ENCODE results near the gene PPP2R1A. TPM values are rescaled to one million over a fixed set of nuclear protein-coding genes. Genes with fewer than 3 reads are reported as not detected.

The PPP2R1A gene
- total RNA-seq, 1 donor = 151 TPM

DNA sequence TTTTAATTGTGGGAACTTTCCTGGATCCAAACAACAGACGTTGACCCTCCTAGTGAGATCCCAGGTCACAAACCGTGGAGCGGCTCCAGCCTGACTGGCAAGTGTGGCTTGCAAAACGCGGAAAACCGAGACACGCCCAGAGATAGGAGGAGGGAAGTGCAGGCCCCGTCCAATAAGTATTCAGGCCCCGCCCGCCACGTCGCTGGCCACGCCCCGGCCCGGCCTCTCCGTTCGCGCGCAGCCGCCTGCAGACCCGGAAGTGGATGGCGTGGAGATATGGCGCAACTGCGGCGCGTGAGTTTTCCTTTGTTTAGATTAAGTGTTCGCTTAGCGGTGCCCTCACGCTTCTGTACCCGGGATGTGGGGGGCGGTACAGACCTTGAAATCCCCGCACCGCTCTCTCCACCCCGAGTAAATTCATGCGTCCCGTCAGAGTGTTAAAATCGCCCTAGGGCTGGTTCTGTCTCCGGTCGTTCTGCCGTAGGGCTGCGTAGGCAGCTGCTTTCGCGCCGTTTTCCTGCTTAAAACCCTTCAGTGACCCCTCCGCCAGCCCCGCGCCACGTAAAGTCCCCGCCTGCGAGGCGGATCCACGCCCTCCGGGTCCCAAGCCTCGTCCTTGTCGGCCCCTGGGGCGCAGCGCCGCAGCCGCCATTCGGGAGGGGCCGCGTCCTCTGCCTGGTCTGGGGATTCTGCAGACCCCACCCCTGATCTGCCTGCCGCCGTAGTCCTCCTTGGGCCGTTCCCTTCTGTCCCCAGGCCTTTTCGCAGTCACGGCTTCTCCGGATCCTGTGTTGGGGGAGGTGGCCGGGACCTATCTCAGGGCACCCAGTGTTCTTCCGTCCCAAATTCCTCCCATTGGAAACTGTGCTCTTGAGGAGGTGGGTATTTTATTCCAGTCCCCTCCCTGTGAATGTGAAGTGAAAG, 79.7 kb downstream of the PPP2R1A start, which contains the start of gene ZNF766:
TSS of gene ZNF766 (plus strand) at position 250 of the 924 bp plus-strand sequence. CDS start at position 277, 27 bp downstream.
- peaks cover 13% of the 10 kb centered on the region for H4K20me1 ChIP-seq (ENCODE audit: insufficient read depth, low read length)
- H3K27ac ChIP-seq (ENCODE audit: low read depth, low read length) = peak within 1 kb of the TSS; percentile 96
- no peaks in the 10 kb centered on the region for H3K27me3 ChIP-seq (ENCODE audit: insufficient read depth, low read length)
- H3K79me2 ChIP-seq (ENCODE audit: insufficient read depth, low read length) = peaks cover 49% of the 10 kb centered on the region
- peaks cover 4% of the 10 kb centered on the region for H3K36me3 ChIP-seq (ENCODE audit: insufficient read depth, low read length)
- no peaks in the 10 kb centered on the region for H3K9me3 ChIP-seq (ENCODE audit: low read depth, low read length)
- peak within 1 kb of the TSS; percentile 97 for H3K4me3 ChIP-seq (ENCODE audit: insufficient read depth, low read length)
- H3K4me2 ChIP-seq (ENCODE audit: insufficient read depth, low read length) = peak within 1 kb of the TSS; percentile 94
- H2AFZ ChIP-seq (ENCODE audit: low read length) = peak within 1 kb of the TSS; percentile 94
- TF ChIP-seq, protein P1, sequence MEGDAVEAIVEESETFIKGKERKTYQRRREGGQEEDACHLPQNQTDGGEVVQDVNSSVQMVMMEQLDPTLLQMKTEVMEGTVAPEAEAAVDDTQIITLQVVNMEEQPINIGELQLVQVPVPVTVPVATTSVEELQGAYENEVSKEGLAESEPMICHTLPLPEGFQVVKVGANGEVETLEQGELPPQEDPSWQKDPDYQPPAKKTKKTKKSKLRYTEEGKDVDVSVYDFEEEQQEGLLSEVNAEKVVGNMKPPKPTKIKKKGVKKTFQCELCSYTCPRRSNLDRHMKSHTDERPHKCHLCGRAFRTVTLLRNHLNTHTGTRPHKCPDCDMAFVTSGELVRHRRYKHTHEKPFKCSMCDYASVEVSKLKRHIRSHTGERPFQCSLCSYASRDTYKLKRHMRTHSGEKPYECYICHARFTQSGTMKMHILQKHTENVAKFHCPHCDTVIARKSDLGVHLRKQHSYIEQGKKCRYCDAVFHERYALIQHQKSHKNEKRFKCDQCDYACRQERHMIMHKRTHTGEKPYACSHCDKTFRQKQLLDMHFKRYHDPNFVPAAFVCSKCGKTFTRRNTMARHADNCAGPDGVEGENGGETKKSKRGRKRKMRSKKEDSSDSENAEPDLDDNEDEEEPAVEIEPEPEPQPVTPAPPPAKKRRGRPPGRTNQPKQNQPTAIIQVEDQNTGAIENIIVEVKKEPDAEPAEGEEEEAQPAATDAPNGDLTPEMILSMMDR (IDR thresholded peaks at IDR 0.05; ENCODE audit: extremely low read depth, low read depth, low read length) = no peak
- peaks cover 7% of the 10 kb centered on the region for H3K4me1 ChIP-seq (ENCODE audit: insufficient read depth, low read length)
- DNase-seq (ENCODE audit: insufficient read length, low spot score, missing footprints) = peak; percentile 97

DNA sequence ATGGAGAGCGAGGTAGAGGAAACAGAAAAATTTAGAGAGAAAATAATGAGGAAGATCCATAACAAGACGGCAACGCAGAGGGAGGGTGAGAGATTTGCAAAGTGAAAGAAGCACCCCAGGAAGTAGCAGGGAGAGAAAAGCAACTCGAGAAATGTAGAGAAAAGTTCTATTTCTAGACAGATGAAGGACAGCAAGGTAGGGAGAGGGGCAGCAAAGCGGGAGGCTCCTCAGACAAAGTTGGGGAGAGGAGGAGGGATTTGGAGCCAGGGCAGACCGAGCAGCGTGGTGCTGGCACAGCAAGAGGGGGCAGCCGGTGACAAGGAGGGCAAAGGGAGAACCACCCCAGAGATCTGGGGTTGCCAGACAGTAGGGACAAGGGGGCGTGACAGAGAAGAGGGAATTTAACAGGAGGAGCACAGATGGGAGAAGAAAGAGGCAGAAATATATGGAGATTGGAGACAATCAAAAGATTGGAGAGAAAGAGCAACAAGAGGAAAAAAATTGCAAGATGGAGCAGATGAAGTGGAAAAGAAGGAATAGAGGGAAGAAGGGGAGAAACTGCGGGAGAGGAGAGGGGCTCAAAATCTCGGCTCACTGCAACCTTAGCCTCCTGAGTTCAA, 80.5 kb downstream of the PPP2R1A start:
- Histone ChIP-seq H4K20me1 (ENCODE audit: insufficient read depth, low read length) (peaks cover 17% of the 10 kb centered on the region), H3K4me2 (ENCODE audit: insufficient read depth, low read length) (peak overlapping the region; percentile 94), H3K27me3 (ENCODE audit: insufficient read depth, low read length) (no peaks in the 10 kb centered on the region), H3K9me3 (ENCODE audit: low read depth, low read length) (no peaks in the 10 kb centered on the region), H3K79me2 (ENCODE audit: insufficient read depth, low read length) (peaks cover 55% of the 10 kb centered on the region), H2AFZ (ENCODE audit: low read length) (peak overlapping the region; percentile 94), H3K4me3 (ENCODE audit: insufficient read depth, low read length) (peak overlapping the region; percentile 97), H3K27ac (ENCODE audit: low read depth, low read length) (peak overlapping the region; percentile 96), H3K36me3 (ENCODE audit: insufficient read depth, low read length) (peaks cover 6% of the 10 kb centered on the region), H3K4me1 (ENCODE audit: insufficient read depth, low read length) (peaks cover 7% of the 10 kb centered on the region)
- DNase-seq (ENCODE audit: insufficient read length, low spot score, missing footprints) = peak; percentile 82
- TF ChIP-seq, protein P1 (IDR thresholded peaks at IDR 0.05; ENCODE audit: extremely low read depth, low read depth, low read length) = no peak

DNA sequence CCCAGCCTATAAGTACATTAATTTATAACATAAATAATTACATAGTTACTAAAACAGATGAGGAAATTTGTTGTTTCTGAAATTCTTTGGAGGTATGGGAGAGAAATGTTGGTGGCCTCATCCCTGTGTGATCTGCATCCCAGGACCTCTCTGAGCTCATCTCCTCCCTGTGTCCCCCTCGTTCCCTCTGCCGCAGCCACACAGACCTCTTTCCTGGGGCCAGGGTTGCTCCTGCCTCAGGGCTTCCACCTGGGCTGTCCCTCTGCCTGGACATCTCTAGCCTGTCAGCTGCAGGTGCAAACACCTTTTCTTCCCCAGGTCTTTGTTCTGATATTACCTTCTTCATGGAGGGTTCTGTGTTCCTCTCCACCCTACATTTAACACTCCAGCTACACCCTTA, 83.4 kb downstream of the PPP2R1A start:
- H3K9me3 ChIP-seq (ENCODE audit: low read depth, low read length) = no peaks in the 10 kb centered on the region
- no peak for DNase-seq (ENCODE audit: insufficient read length, low spot score, missing footprints)
- no peak overlapping the region for H3K4me2 ChIP-seq (ENCODE audit: insufficient read depth, low read length)
- TF ChIP-seq, protein P1 (IDR thresholded peaks at IDR 0.05; ENCODE audit: extremely low read depth, low read depth, low read length) = no peak
- peaks cover 7% of the 10 kb centered on the region for H3K4me1 ChIP-seq (ENCODE audit: insufficient read depth, low read length)
- H4K20me1 ChIP-seq (ENCODE audit: insufficient read depth, low read length) = peaks cover 30% of the 10 kb centered on the region
- H3K79me2 ChIP-seq (ENCODE audit: insufficient read depth, low read length) = peaks cover 82% of the 10 kb centered on the region
- H2AFZ ChIP-seq (ENCODE audit: low read length) = no peak overlapping the region
- no peak overlapping the region for H3K4me3 ChIP-seq (ENCODE audit: insufficient read depth, low read length)
- H3K36me3 ChIP-seq (ENCODE audit: insufficient read depth, low read length) = peaks cover 6% of the 10 kb centered on the region
- H3K27me3 ChIP-seq (ENCODE audit: insufficient read depth, low read length) = no peaks in the 10 kb centered on the region
- no peak overlapping the region for H3K27ac ChIP-seq (ENCODE audit: low read depth, low read length)

DNA sequence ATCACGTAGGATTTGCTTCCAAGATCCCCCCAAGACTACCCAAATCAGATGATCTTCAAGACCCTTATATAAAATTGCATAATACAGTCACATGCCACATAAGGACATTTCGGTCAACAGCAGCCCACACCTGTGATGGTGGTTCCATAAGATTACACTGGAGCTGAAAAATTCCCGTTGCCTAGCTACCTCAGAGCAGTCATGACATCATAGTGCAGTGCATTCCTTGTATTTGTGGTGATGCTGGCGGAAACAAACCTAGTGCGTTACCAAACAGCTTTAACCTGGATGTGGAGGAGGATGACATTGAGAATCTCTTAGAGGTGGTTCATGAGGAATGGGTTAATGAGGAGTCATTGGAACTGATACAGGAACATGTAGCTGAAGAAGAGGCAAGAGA, 84.3 kb downstream of the PPP2R1A start:
- no peak overlapping the region for H3K4me3 ChIP-seq (ENCODE audit: insufficient read depth, low read length)
- H3K79me2 ChIP-seq (ENCODE audit: insufficient read depth, low read length) = peaks cover 91% of the 10 kb centered on the region
- no peaks in the 10 kb centered on the region for H3K9me3 ChIP-seq (ENCODE audit: low read depth, low read length)
- no peak overlapping the region for H3K4me2 ChIP-seq (ENCODE audit: insufficient read depth, low read length)
- H3K36me3 ChIP-seq (ENCODE audit: insufficient read depth, low read length) = peaks cover 11% of the 10 kb centered on the region
- peaks cover 7% of the 10 kb centered on the region for H3K4me1 ChIP-seq (ENCODE audit: insufficient read depth, low read length)
- H3K27ac ChIP-seq (ENCODE audit: low read depth, low read length) = no peak overlapping the region
- no peaks in the 10 kb centered on the region for H3K27me3 ChIP-seq (ENCODE audit: insufficient read depth, low read length)
- DNase-seq (ENCODE audit: insufficient read length, low spot score, missing footprints) = no peak
- TF ChIP-seq, protein P1 (IDR thresholded peaks at IDR 0.05; ENCODE audit: extremely low read depth, low read depth, low read length) = no peak
- no peak overlapping the region for H2AFZ ChIP-seq (ENCODE audit: low read length)
- H4K20me1 ChIP-seq (ENCODE audit: insufficient read depth, low read length) = peaks cover 32% of the 10 kb centered on the region

All from osteoblast (primary cell).